Left lung (tissue), 10 donors: Measurements from ENCODE around the gene ADRA2B. TPM values are rescaled to one million over a fixed set of nuclear protein-coding genes. Genes with fewer than 3 reads are reported as not detected.

Source experiments
- ATAC-seq: fragments of 200-7000 bp; cut with Tn5 transposase; one replicate; pipeline ENCODE4 v1.9.1; 2020; ENCODE audit warnings: moderate library complexity
- DNase-seq, 4 donors: peaks; one replicate each; pipeline ENCODE4 v3.0.0-alpha.2; 2013 to 2020
- H3K27ac ChIP-seq, 2 donors: fragments of 200-600 bp; sonication (generic) in 1 of 2; one replicate each; pipeline versions ENCODE4 v1.5.0 to v1.8.0; 2020 to 2021
- H3K27me3 ChIP-seq, 2 donors: fragments of 200-600 bp; sonication (generic) in 1 of 2; one replicate each; pipeline versions ENCODE4 v1.5.0 to v1.8.0; 2020 to 2021
- H3K36me3 ChIP-seq, 2 donors: fragments of 200-600 bp; sonication (generic) in 1 of 2; one replicate each; pipeline versions ENCODE4 v1.5.0 to v1.8.0; 2020 to 2021
- H3K4me1 ChIP-seq, 2 donors: fragments of 200-600 bp; one replicate each; pipeline ENCODE4 v1.8.0; 2021
- H3K4me3 ChIP-seq, 2 donors: fragments of 200-600 bp; sonication (generic) in 1 of 2; one replicate each; pipeline versions ENCODE4 v1.5.0 to v1.8.0; 2020 to 2021; ENCODE audit warnings: mild to moderate bottlenecking in 1 of 2
- H3K9me3 ChIP-seq, 2 donors: fragments of 200-600 bp; sonication (generic) in 1 of 2; one replicate each; pipeline versions ENCODE4 v1.5.0 to v1.8.0; 2020 to 2021
- intact Hi-C, 2 donors: fragments of 100-400 bp; cut with DNase I; formaldehyde crosslinking; loops; one replicate each; pipeline versions ENCODE4 v1.11.2 to v1.14.2; 2022
- polyA plus RNA-seq, 6 donors: library from polyadenylated mRNA; unstranded; fragments of 120-200 nt; gene quantifications; one replicate each; pipeline ENCODE4 v1.2.1, GENCODE V29; 2013; ENCODE audit not compliant: insufficient read length in 6 of 6
- total RNA-seq, 2 donors: library from RNA; stranded (reverse); fragmentation: NEBNext Ultra II Directional; extraction: Animal tissue kit (Norgen Biotek cat#: 25700); gene quantifications; one replicate each; pipeline ENCODE4 v1.2.1, GENCODE V29; 2021
- TF ChIP-seq, protein P1 (sequence below), 2 donors: fragments of 200-600 bp; sonication (generic) in 1 of 2; IDR thresholded peaks; one replicate each; pipeline versions ENCODE4 v1.5.0 to v1.8.0; 2021; ENCODE audit warnings: antibody characterized with exemption in 2 of 2
- donor health status: DM: no; HTN: yes; CAD: no.
- donor health status: DM: no; HTN: no; CAD: no.

Gene ADRA2B
- total and polyA plus RNA-seq, 8 donors = 0.20 to 2.3 (median 1.2) TPM

DNA sequence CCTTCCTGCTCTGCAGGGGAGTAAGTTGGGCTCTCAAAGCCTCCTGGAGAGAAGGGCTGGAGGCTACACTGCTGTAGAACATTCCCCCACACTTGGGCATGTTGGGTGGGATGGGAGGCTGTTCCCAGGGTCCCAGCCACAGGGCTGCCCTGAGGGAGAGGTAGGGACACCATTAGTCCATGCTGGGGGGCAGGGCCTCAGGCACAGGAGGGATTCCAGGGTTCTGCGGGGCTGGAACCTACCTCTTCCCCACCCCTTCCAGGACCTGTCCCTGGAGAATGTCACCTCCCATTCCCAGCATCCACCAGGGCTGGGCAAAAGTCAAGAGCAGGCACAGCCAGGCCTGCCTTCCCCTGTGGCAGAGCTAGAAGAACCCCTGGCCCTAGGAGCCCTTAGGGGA is 6.9 kb upstream of the ADRA2B start:
- Histone ChIP-seq H3K36me3 (no peaks in the 10 kb centered on the region), H3K4me1 (no peaks in the 10 kb centered on the region), H3K4me3 (no peak overlapping the region), H3K27ac (no peak overlapping the region), H3K27me3 (peaks cover 0 to 37% of the 10 kb centered on the region in 2 donors), H3K9me3 (no peaks in the 10 kb centered on the region)
- DNase-seq = peak in 1 of 4 donors; percentile 20
- no peak for ATAC-seq
- intact Hi-C loops = no loop called here
- TF ChIP-seq, protein P1, sequence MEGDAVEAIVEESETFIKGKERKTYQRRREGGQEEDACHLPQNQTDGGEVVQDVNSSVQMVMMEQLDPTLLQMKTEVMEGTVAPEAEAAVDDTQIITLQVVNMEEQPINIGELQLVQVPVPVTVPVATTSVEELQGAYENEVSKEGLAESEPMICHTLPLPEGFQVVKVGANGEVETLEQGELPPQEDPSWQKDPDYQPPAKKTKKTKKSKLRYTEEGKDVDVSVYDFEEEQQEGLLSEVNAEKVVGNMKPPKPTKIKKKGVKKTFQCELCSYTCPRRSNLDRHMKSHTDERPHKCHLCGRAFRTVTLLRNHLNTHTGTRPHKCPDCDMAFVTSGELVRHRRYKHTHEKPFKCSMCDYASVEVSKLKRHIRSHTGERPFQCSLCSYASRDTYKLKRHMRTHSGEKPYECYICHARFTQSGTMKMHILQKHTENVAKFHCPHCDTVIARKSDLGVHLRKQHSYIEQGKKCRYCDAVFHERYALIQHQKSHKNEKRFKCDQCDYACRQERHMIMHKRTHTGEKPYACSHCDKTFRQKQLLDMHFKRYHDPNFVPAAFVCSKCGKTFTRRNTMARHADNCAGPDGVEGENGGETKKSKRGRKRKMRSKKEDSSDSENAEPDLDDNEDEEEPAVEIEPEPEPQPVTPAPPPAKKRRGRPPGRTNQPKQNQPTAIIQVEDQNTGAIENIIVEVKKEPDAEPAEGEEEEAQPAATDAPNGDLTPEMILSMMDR (IDR thresholded peaks at IDR 0.05) = no peak

- intact Hi-C loops = no loop called here
- no peaks in the 10 kb centered on the region for H3K36me3 ChIP-seq
- TF ChIP-seq, protein P1 (IDR thresholded peaks at IDR 0.05) = no peak
- no peak for ATAC-seq
- H3K27ac ChIP-seq = no peak overlapping the region
- peaks cover 0 to 46% of the 10 kb centered on the region in 2 donors for H3K27me3 ChIP-seq
- DNase-seq = peak in 1 of 4 donors; percentile 44
- no peaks in the 10 kb centered on the region for H3K9me3 ChIP-seq
- H3K4me1 ChIP-seq = no peaks in the 10 kb centered on the region
- H3K4me3 ChIP-seq = no peak overlapping the region
Measured at GRCh38 chr2:96122391-96122790, 6.0 kb upstream of the ADRA2B start.

DNA sequence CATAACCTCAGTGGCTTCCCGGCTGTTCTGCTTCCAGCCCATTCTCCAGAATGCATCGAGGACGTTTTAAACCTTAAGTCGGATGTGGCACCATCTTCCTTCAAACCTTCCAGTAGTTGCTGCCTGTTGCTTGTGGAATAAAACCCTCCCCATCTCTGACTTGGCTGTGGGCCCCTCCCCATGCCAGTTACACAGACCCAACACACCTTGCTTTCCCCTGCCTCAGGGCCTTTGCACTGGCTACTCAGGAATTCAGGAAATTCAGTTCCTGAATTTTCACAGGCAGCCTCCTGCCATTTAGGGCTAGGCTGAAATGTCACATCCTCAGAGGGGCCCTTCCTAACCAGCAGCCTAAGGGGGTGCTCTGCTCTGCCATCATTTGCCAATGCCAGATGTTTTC is 5.0 kb upstream of the ADRA2B start:
- no peaks in the 10 kb centered on the region for H3K9me3 ChIP-seq
- DNase-seq (no peak), ATAC-seq (no peak)
- H3K27me3 ChIP-seq = peaks cover 4 to 55% of the 10 kb centered on the region in 2 donors
- TF ChIP-seq, protein P1 (IDR thresholded peaks at IDR 0.05) = no peak
- intact Hi-C loops = no loop called here
- H3K27ac ChIP-seq = no peak overlapping the region
- no peaks in the 10 kb centered on the region for H3K36me3 ChIP-seq
- no peak overlapping the region for H3K4me3 ChIP-seq
- H3K4me1 ChIP-seq = peaks cover 0 to 10% of the 10 kb centered on the region in 2 donors

DNA sequence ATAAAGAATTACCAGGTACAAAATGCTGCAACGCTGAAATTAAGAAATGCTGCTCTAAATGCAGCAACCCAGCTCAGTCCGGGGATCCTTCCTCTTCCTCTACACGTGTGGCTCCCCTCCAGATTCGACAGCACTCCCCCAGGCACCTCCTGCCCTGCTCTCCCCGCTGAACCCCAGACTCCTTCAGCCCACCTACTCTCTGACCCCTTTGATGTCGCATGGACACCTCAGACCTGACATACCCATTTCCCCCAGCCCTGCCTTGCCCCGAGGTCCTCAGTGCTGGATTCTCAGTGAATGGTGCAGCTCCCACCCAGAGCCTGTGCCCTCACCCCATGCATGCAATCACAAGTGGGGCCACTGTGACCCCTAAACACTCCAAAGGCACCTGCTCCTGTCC is 4.6 kb upstream of the ADRA2B start:
- intact Hi-C loops = no loop called here
- Histone ChIP-seq H3K4me3 (no peak overlapping the region), H3K27me3 (peaks cover 8 to 60% of the 10 kb centered on the region in 2 donors), H3K9me3 (no peaks in the 10 kb centered on the region), H3K4me1 (peaks cover 4 to 14% of the 10 kb centered on the region in 2 donors), H3K36me3 (no peaks in the 10 kb centered on the region), H3K27ac (no peak overlapping the region)
- ATAC-seq = no peak
- TF ChIP-seq, protein P1 (IDR thresholded peaks at IDR 0.05) = no peak
- DNase-seq = peak in 1 of 4 donors; percentile 20

DNA sequence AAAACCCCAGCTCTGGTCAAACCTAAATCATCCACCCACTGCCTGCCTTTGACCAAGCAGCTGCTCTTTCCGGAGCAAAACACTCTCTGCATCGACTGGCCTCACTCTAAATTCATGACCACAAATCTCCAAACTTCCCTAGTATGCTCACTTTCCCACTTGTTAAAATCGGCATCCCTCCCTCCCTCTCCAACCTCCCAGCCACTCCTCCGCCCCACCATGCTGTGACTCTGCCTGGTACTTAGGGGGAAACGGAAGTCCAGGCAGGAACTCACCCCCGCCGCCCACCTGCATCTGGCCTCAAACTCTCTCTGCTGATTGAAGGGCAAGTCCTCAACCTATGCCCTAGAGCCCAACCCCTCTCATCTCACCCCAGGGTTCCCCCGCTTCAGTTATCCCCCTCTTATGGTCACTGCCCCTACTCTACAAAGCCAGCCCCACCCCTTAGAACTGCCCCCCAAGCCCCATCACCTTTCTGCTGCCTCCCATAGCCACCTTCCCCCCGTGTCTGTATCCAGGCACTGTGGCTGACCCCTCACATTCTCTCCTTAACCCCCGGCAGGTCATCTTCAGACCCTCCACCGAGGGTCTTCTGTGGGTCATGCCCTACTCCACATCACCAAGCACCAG is 3.8 kb upstream of the ADRA2B start:
- ATAC-seq (no peak), DNase-seq (peak in 1 of 4 donors; percentile 37)
- peaks cover 16 to 68% of the 10 kb centered on the region in 2 donors for H3K27me3 ChIP-seq
- H3K4me1 ChIP-seq = peaks cover 4 to 15% of the 10 kb centered on the region in 2 donors
- no peak overlapping the region for H3K27ac ChIP-seq
- no peaks in the 10 kb centered on the region for H3K9me3 ChIP-seq
- TF ChIP-seq, protein P1 (IDR thresholded peaks at IDR 0.05) = no peak
- no peaks in the 10 kb centered on the region for H3K36me3 ChIP-seq
- no peak overlapping the region for H3K4me3 ChIP-seq
- intact Hi-C loops = no loop called here
